HepG2 (cell line): ENCODE measurements around the gene NOL11. TPM values are rescaled to one million over a fixed set of nuclear protein-coding genes. Genes with fewer than 3 reads are reported as not detected.

Source experiments
- ATAC-seq: fragments of 200-7000 bp; cut with Tn5 transposase; 3 replicates; pipeline ENCODE4 v1.9.1; 2020; ENCODE audit warnings: mild to moderate bottlenecking, moderate library complexity
- BruUV-seq: library from RNA; stranded (reverse); fragments of 400-500 nt; replicated peaks from 2 replicates; lab custom pipeline; 2021; lab: Mats Ljungman, UMichigan
- CTCF ChIA-PET: fragments of 300-600 bp; formaldehyde crosslinking; extraction: SDS; loops from one replicate; lab custom pipeline; 2021; ENCODE audit warnings: low total read pairs, inconsistent platforms, low intra/inter-chr PET ratio; lab: Yijun Ruan, JAX
- POLR2A ChIA-PET: fragments of 350-600 bp; sonication (Branson Sonifier 250); formaldehyde crosslinking; loops from one replicate; lab custom pipeline; 2020; ENCODE audit warnings: antibody characterized with exemption, inconsistent platforms; lab: Yijun Ruan, JAX
- DNase-seq: peaks from one replicate; pipeline ENCODE4 v3.0.0-alpha.2; 2015; ENCODE audit warnings: low spot score
- FAIRE-seq: peaks from 3 replicates; lab custom pipeline; 2011; peaks lifted over from hg19 to GRCh38; lab: Jason Lieb, UNC
- H2AFZ ChIP-seq: one replicate; pipeline ENCODE4 v1.6.1; 2011; ENCODE audit warnings: low read length, inconsistent platforms
- H3K27ac ChIP-seq: fragments of 300-600 bp; 3 replicates; pipeline ENCODE4 v1.8.0; 2011; ENCODE audit warnings: mixed run types, mild to moderate bottlenecking, mixed read lengths, low read length, inconsistent platforms; ENCODE audit not compliant: insufficient read depth; ENCODE audit errors: extremely low read length
- H3K27me3 ChIP-seq, 2 experiments: fragments of 200-600 bp in 1 of 2; 2 replicates in 1 of 2; 3 replicates in 1 of 2; pipeline versions ENCODE4 v1.6.0 to v1.8.0; 2011; ENCODE audit warnings: low read length in 2 of 2, mild to moderate bottlenecking in 2 of 2, moderate library complexity in 2 of 2, inconsistent platforms in 1 of 2; ENCODE audit not compliant: insufficient read depth in 2 of 2, control insufficient read depth in 1 of 2
- H3K36me3 ChIP-seq, 2 experiments: fragments of 200-600 bp in 1 of 2; replicated peaks in 1 of 2; 2 replicates in 1 of 2; 3 replicates in 1 of 2; pipeline versions ENCODE4 v1.5.1 to v1.8.0; 2011; ENCODE audit warnings: low read length in 2 of 2, inconsistent platforms in 1 of 2; ENCODE audit not compliant: insufficient read depth in 2 of 2, control insufficient read depth in 1 of 2
- H3K4me1 ChIP-seq: 2 replicates; pipeline ENCODE4 v1.5.1; 2012; ENCODE audit warnings: low read length, inconsistent platforms; ENCODE audit not compliant: insufficient read depth
- H3K4me2 ChIP-seq: 2 replicates; pipeline ENCODE4 v1.6.0; 2011; ENCODE audit warnings: low read depth, low read length, inconsistent platforms
- H3K4me3 ChIP-seq, 3 experiments: fragments of 200-600 bp in 1 of 3; sonication (generic), shearing (Covaris generic) in 1 of 3; replicated peaks in 1 of 3; 2 replicates each; pipeline ENCODE4 v1.5.1; 2011 to 2016; ENCODE audit warnings: low read length in 3 of 3, inconsistent platforms in 2 of 3, low read depth in 2 of 3, mild to moderate bottlenecking in 2 of 3, control low read depth in 1 of 3, mixed read lengths in 1 of 3; ENCODE audit not compliant: insufficient read depth in 1 of 3
- H3K79me2 ChIP-seq: one replicate; pipeline ENCODE4 v1.6.1; 2011; ENCODE audit warnings: low read length, inconsistent platforms; ENCODE audit not compliant: insufficient read depth
- H3K9ac ChIP-seq: 2 replicates; pipeline ENCODE4 v1.6.0; 2011; ENCODE audit warnings: mild to moderate bottlenecking, low read depth, low read length, inconsistent platforms; ENCODE audit not compliant: insufficient read depth
- H3K9me3 ChIP-seq: 2 replicates; pipeline ENCODE4 v1.5.1; 2012; ENCODE audit warnings: mild to moderate bottlenecking, low read length
- H4K20me1 ChIP-seq: 2 replicates; pipeline ENCODE4 v1.6.0; 2011; ENCODE audit warnings: inconsistent platforms, mild to moderate bottlenecking, low read length, moderate library complexity; ENCODE audit not compliant: insufficient read depth
- AHDC1 ChIP-seq: sonication (generic); formaldehyde crosslinking; IDR thresholded peaks from 2 replicates; pipeline ENCODE4 v1.5.1; 2020; ENCODE audit warnings: mild to moderate bottlenecking, missing genetic modification reagents, borderline replicate concordance
- ATF7 ChIP-seq, 2 experiments: fragments of 450-650 bp in 1 of 2; sonication (generic) in 1 of 2; formaldehyde crosslinking in 1 of 2; IDR thresholded peaks; 2 replicates each; pipeline versions ENCODE4 v1.4.0 to v1.6.1; 2016 to 2020; ENCODE audit warnings: antibody characterized with exemption in 1 of 2, mild to moderate bottlenecking in 1 of 2, missing genetic modification reagents in 1 of 2
- CERS6 ChIP-seq: sonication (generic); formaldehyde crosslinking; IDR thresholded peaks from 2 replicates; pipeline ENCODE4 v1.5.0; 2020; ENCODE audit warnings: missing genetic modification reagents
- DNMT1 ChIP-seq: sonication (generic); formaldehyde crosslinking; IDR thresholded peaks from 2 replicates; pipeline ENCODE4 v1.5.1; 2020; ENCODE audit warnings: mild to moderate bottlenecking, missing genetic modification reagents
- ELF3 ChIP-seq: IDR thresholded peaks from 2 replicates; pipeline ENCODE4 v1.6.1; 2016; ENCODE audit warnings: missing genetic modification reagents, missing compliant biosample characterization
- GABPB1 ChIP-seq: IDR thresholded peaks from 2 replicates; pipeline ENCODE4 v1.6.1; 2016; ENCODE audit warnings: mild to moderate bottlenecking, missing genetic modification reagents, moderate library complexity, missing compliant biosample characterization
- KLF16 ChIP-seq, 2 experiments: sonication (generic) in 1 of 2; formaldehyde crosslinking in 1 of 2; IDR thresholded peaks; 2 replicates each; pipeline versions ENCODE4 v1.6.1 to v1.8.0; 2016 to 2023; ENCODE audit warnings: missing genetic modification reagents in 2 of 2, missing compliant biosample characterization in 1 of 2
- POGZ ChIP-seq: sonication (generic); formaldehyde crosslinking; IDR thresholded peaks from 2 replicates; pipeline ENCODE4 v1.4.0; 2020; ENCODE audit warnings: mild to moderate bottlenecking, missing genetic modification reagents
- SMAD3 ChIP-seq: sonication (generic); formaldehyde crosslinking; IDR thresholded peaks from 2 replicates; pipeline ENCODE4 v1.4.0; 2020; ENCODE audit warnings: missing genetic modification reagents
- TOE1 ChIP-seq: sonication (generic); formaldehyde crosslinking; IDR thresholded peaks from 2 replicates; pipeline ENCODE4 v1.4.0; 2020; ENCODE audit warnings: mild to moderate bottlenecking, missing genetic modification reagents
- ZBTB46 ChIP-seq: sonication (generic); formaldehyde crosslinking; IDR thresholded peaks from 2 replicates; pipeline ENCODE4 v1.4.0; 2020; ENCODE audit warnings: mild to moderate bottlenecking, missing genetic modification reagents, borderline replicate concordance
- ZNF350 ChIP-seq: sonication (generic); formaldehyde crosslinking; IDR thresholded peaks from 2 replicates; pipeline ENCODE4 v1.4.0; 2020; ENCODE audit warnings: mild to moderate bottlenecking, low read depth, missing genetic modification reagents, borderline replicate concordance
- ZNF496 ChIP-seq: sonication (generic); formaldehyde crosslinking; IDR thresholded peaks from 2 replicates; pipeline ENCODE4 v1.8.1; 2023; ENCODE audit warnings: mild to moderate bottlenecking, moderate library complexity, missing genetic modification reagents; ENCODE audit not compliant: insufficient replicate concordance
- ZNF75D ChIP-seq: sonication (generic); formaldehyde crosslinking; IDR thresholded peaks from 2 replicates; pipeline ENCODE4 v1.8.1; 2023; ENCODE audit warnings: missing genetic modification reagents, mild to moderate bottlenecking, borderline replicate concordance
- ZNF777 ChIP-seq: sonication (generic); formaldehyde crosslinking; IDR thresholded peaks from 2 replicates; pipeline ENCODE4 v1.4.0; 2020; ENCODE audit warnings: missing genetic modification reagents
- ZSCAN22 ChIP-seq: sonication (generic); formaldehyde crosslinking; IDR thresholded peaks from 2 replicates; pipeline ENCODE4 v1.4.0; 2020; ENCODE audit warnings: mild to moderate bottlenecking, missing genetic modification reagents
- ZSCAN31 ChIP-seq: sonication (generic); formaldehyde crosslinking; IDR thresholded peaks from 2 replicates; pipeline ENCODE4 v1.5.0; 2020; ENCODE audit warnings: low read depth, mild to moderate bottlenecking, missing genetic modification reagents
- WGBS: methylation state at CpG from one replicate; pipeline ENCODE4 v1.1.6; 2017; ENCODE audit warnings: low lambda C conversion rate; 5-methylcytosine and 5-hydroxymethylcytosine counted together
- in situ Hi-C: cut with HindIII; loops from 2 replicates; pipeline ENCODE4 v1.10.0; 2017; ENCODE audit warnings: low pct_unique_long_range_greater_than_20kb; ENCODE audit not compliant: extremely low pct_ligation_motif_present
- intact Hi-C: fragments of 100-400 bp; cut with micrococcal nuclease; formaldehyde crosslinking; loops from one replicate; pipeline ENCODE4 v1.10.0; 2022; ENCODE audit not compliant: unreplicated experiment
- polyA plus RNA-seq, 8 experiments: library from polyadenylated mRNA; depleted of rRNA in 3 of 8; stranded (reverse) in 7 of 8; unstranded in 1 of 8; fragments of >200 nt; fragmentation: Illumina TruSeq in 4 of 8; extraction: Trizol in 4 of 8; gene quantifications; 2 replicates each; pipeline versions ENCODE4 v1.2.1 to v1.2.3, GENCODE V29; 2011 to 2016; ENCODE audit warnings: low read depth in 4 of 8, missing spikeins in 1 of 8, mixed read lengths in 1 of 8; ENCODE audit not compliant: insufficient read depth in 1 of 8
- total RNA-seq, 5 experiments: library from RNA; depleted of rRNA; stranded (reverse); fragments of >200 nt; fragmentation: Illumina TruSeq; extraction: Trizol; gene quantifications; 2 replicates each; pipeline ENCODE4 v1.2.3, GENCODE V29; 2016; ENCODE audit warnings: low read depth in 1 of 5

Gene NOL11
- total and polyA plus RNA-seq, 2 of the 13 experiments (the other 11 are each of a cell fraction or from before 2014, with no cell fraction given) = 45.8 to 124 TPM

- Histone ChIP-seq H3K4me3 (no peak overlapping the region), H3K4me2 (no peak overlapping the region), H3K79me2 (no peaks in the 10 kb centered on the region), H3K4me1 (peaks cover 7% of the 10 kb centered on the region), H3K36me3 (no peaks in the 10 kb centered on the region), H3K27ac (no peak overlapping the region), H3K9me3 (no peaks in the 10 kb centered on the region), H4K20me1 (no peaks in the 10 kb centered on the region), H2AFZ (no peak overlapping the region), H3K9ac (no peak overlapping the region), H3K27me3 (0 out of 5 replicates have a peak, but pooled peaks cover 0 to 2% of the 10 kb centered on the region in 2 experiments)
- FAIRE-seq (no peak), ATAC-seq (no peak), DNase-seq (no peak)
- in situ Hi-C loops = no loop called here
- ChIA-PET POLR2A (no interaction called here), CTCF (no interaction called here)
- WGBS = 39% methylated on average over 5 of the region's 5 CpGs
- intact Hi-C loops = no loop called here
- BruUV-seq = no TSS peak
- TF ChIP-seq AHDC1 (CRISPR knock-in tag) = no peak
- TF ChIP-seq CERS6 (CRISPR knock-in tag) = no peak
- TF ChIP-seq KLF16 (CRISPR knock-in tag; IDR thresholded peaks at IDR 0.05) = no peak
- TF ChIP-seq ELF3 (CRISPR knock-in tag) = no peak
- no peak for TF ChIP-seq ZNF777 (CRISPR knock-in tag)
- no peak for TF ChIP-seq DNMT1 (CRISPR knock-in tag)
- no peak for TF ChIP-seq GABPB1
- TF ChIP-seq ZSCAN31 (CRISPR knock-in tag) = no peak
- TF ChIP-seq ATF7 (IDR thresholded peaks at IDR 0.05) = no peak
- no peak for TF ChIP-seq ATF7 (CRISPR knock-in tag; IDR thresholded peaks at IDR 0.05)
- TF ChIP-seq ZSCAN22 (CRISPR knock-in tag) = no peak
- TF ChIP-seq SMAD3 (CRISPR knock-in tag) = no peak
- no peak for TF ChIP-seq ZNF496 (CRISPR knock-in tag)
- TF ChIP-seq POGZ = no peak
- TF ChIP-seq ZBTB46 (CRISPR knock-in tag) = no peak
- no peak for TF ChIP-seq TOE1 (CRISPR knock-in tag)
- TF ChIP-seq ZNF350 = no peak
- TF ChIP-seq ZNF75D (CRISPR knock-in tag) = no peak
Observed at GRCh38 chr17:67769231-67769630, 51.5 kb downstream of the NOL11 start.
